Rectal smooth muscle tissue (tissue), 1 donor: ENCODE data around the gene ACBD4.
"Not testable (repeated sequence)": the region's sequence is repeated elsewhere in the genome, so short reads cannot be mapped to it uniquely, and the experiment has no call there.

Experiments
- H3K27ac ChIP-seq: one replicate; pipeline ENCODE4 v1.7.0; 2013; ENCODE audit warnings: low read depth, low read length, inconsistent platforms
- H3K27me3 ChIP-seq: one replicate; pipeline ENCODE4 v1.7.0; 2013; ENCODE audit warnings: low read length; ENCODE audit not compliant: control insufficient read depth, insufficient read depth
- H3K36me3 ChIP-seq: one replicate; pipeline ENCODE4 v1.7.0; 2013; ENCODE audit warnings: low read length; ENCODE audit not compliant: control insufficient read depth, insufficient read depth
- H3K4me1 ChIP-seq: one replicate; pipeline ENCODE4 v1.7.0; 2013; ENCODE audit warnings: low read length; ENCODE audit not compliant: control insufficient read depth, insufficient read depth
- H3K4me3 ChIP-seq: one replicate; pipeline ENCODE4 v1.7.0; 2013; ENCODE audit warnings: low read length
- H3K9ac ChIP-seq: one replicate; pipeline ENCODE4 v1.7.0; 2013; ENCODE audit warnings: low read length

The ACBD4 gene

DNA sequence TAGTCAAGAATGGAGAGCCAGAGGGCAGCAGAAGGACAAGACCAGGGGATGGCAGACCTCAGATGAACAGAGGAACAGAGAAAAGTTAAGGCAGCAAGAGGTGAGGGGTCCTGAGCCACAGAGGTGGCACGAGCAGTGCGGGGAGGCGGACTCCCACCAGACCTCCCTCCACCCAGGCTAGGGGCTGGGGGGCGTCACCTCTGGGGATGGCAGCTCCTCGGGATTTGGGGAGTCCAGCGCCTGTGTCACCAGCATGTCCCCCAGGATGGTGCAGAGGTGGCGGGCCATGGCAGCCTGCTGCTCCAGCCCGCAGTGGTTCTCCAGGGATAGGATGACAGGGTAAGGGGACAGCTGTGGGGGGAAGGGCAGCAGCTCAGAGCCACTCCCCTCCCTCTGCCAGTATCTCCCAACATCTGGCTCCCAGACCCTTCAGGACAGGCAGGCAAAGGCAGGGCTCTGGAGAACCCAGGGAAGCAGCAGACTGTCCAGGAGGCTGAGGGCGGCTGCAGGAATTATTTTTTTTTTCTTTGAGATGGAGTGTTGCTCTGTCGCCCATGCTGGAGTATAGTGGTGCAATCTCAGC lies 19.0 kb upstream of the ACBD4 start:
- no peak overlapping the region for H3K9ac ChIP-seq
- no peak overlapping the region for H3K27ac ChIP-seq
- H3K36me3 ChIP-seq: peaks cover 26% of the 10 kb centered on the region
- H3K4me1 ChIP-seq: peaks cover under 1% of the 10 kb centered on the region
- H3K27me3 ChIP-seq: no peaks in the 10 kb centered on the region
- H3K4me3 ChIP-seq: no peak overlapping the region

DNA sequence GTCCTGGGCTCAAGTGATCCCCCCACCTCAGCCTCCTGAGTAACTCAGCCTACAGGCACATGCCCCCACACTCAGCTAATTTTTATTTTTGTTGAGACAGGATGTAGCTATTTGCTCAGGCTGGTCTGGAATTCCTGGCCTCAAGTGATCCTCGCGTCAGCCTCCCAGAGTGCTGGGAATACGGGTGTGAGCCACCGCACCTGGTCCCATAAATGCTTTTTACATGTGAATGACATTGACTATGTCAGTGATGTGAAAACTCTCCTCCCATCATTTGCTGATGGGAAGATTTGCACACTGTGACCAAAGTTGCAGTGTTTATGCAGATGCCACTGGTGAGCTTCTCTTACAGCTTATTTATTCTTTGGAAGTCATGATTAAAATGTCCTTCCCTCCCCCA lies 18.2 kb upstream of the ACBD4 start:
- H3K27me3 ChIP-seq: no peaks in the 10 kb centered on the region
- no peak overlapping the region for H3K4me3 ChIP-seq
- no peak overlapping the region for H3K27ac ChIP-seq
- no peaks in the 10 kb centered on the region for H3K4me1 ChIP-seq
- no peak overlapping the region for H3K9ac ChIP-seq
- peaks cover 26% of the 10 kb centered on the region for H3K36me3 ChIP-seq

DNA sequence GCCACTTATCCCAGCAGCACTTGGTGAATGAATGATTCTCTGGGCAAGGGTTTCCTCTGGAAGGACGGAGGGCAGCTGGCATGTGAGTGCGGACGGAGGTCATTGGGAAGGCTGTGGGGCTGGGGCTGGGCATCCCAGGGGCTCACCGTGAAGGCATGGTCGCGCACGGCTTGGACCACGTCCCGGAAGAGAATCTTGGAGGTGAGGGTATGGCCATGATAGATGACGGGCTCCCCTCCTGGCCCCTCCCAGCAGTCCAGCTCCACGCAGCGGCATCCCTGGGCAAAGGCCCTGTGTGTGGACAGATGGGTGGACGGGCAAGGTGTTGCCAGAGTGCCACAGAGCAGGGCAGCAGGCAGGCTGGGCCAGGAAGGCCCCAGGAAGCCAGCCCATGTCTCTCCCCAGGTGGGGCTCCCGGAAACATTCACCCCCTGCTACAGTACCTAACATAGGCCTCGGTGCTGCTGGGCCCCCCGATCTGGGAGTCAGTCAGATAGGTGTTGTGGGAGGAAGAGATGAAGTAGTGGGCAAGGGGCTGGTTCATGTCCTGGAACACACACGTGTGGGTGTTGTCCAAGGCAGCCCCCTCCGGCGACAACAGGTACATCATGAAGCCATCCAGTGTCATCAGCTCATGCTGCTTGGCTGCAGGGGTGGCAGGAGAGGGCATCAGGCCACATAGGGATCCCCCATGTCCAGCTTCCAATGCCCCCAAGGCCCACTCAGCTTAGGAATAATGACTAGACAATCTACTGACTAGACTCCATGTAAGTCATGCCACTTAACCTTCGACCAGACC lies 17.4 kb upstream of the ACBD4 start:
- Histone ChIP-seq H3K9ac (no peak overlapping the region), H3K4me3 (no peak overlapping the region), H3K4me1 (no peaks in the 10 kb centered on the region), H3K36me3 (peaks cover 24% of the 10 kb centered on the region), H3K27ac (no peak overlapping the region), H3K27me3 (no peaks in the 10 kb centered on the region)

DNA sequence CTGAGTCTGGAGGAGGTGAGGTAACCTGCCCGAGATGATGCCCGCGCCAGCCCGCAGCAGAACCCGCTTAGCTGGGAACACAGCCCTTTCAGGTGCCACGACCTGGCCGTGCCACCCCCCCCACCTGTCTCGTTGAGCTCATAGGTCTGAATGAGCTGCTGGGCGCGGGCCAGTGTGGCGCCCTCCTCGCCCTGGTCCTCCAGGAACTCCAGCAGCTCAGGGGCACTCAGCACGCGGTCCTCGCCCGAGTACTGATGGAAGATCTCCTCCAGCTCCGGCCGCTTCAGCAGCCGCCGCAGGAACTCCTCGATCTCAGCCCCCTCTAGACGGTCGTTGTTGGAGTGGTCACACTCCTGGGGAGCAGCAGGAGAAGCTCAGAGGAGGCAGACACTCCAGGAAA lies 16.8 kb upstream of the ACBD4 start:
- Histone ChIP-seq H3K4me1 (no peaks in the 10 kb centered on the region), H3K27ac (no peak overlapping the region), H3K27me3 (no peaks in the 10 kb centered on the region), H3K36me3 (peaks cover 18% of the 10 kb centered on the region), H3K4me3 (no peak overlapping the region), H3K9ac (no peak overlapping the region)

DNA sequence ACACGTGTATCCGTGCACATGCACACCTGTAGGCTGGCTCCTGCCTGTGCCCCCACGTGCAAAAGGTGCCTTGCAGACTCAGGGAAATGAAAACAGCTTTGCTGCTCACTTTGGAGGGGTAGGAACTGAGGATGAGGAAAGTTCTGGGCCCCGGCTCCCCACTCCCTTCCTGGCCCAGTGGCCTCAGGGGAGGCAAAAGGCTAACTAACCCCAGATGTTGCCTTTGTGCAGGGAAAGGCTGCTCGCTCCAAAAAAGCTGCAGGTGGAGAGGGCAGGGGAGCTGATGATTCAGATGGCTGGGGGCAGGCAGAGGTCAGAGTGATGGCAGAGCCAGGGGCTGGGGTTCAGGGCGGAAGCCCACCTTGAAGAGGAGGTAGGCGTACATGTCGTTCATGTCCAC lies 15.5 kb upstream of the ACBD4 start:
- Histone ChIP-seq H3K4me3 (no peak overlapping the region), H3K27ac (no peak overlapping the region), H3K9ac (no peak overlapping the region), H3K36me3 (peaks cover 14% of the 10 kb centered on the region), H3K27me3 (no peaks in the 10 kb centered on the region), H3K4me1 (no peaks in the 10 kb centered on the region)

DNA sequence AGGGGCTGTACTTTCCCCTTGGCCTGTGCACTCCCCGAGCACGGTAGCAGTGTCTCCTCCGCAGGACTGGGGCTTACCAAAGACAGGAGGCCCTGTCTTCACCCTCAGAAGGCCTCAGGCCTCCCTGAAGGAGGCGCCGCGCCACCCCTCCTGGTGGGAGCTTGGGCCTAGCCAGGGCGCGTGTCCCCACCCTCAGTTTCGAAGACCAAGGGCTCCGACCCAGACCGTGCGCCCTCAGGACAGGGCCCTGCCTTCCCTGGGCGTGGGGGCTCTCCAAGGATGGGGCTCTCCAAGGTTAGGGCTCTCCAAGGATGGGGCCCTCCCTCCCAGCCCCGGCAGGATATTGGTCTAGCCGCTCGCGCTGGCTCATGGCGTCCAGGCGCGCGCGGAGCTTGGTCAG lies 14.9 kb upstream of the ACBD4 start:
- H3K4me1 ChIP-seq: no peaks in the 10 kb centered on the region
- H3K4me3 ChIP-seq: no peak overlapping the region
- no peak overlapping the region for H3K9ac ChIP-seq
- no peaks in the 10 kb centered on the region for H3K27me3 ChIP-seq
- H3K36me3 ChIP-seq: peaks cover 14% of the 10 kb centered on the region
- H3K27ac ChIP-seq: no peak overlapping the region

DNA sequence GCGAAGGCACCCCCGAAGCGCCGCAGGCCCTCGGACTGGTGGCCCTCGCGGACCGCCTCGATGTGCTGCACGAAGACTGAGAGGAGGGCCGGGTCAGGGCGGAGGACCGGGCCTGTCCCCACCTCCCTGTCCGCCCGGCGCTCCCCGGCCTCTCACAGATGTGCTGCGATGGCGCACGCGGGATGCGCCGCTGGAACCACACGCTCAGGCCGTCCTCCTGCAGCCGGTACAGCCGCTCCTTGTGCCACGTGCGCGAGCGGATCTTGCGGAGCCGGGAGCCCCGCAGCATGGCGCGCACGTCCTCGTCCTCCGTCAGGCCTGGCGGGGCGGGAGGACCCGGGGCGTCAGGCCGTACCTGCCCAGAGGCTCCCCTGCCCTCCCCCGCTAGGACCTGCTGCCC lies 14.4 kb upstream of the ACBD4 start:
- no peak overlapping the region for H3K9ac ChIP-seq
- H3K27ac ChIP-seq: no peak overlapping the region
- no peaks in the 10 kb centered on the region for H3K4me1 ChIP-seq
- peaks cover 14% of the 10 kb centered on the region for H3K36me3 ChIP-seq
- H3K27me3 ChIP-seq: no peaks in the 10 kb centered on the region
- no peak overlapping the region for H3K4me3 ChIP-seq

DNA sequence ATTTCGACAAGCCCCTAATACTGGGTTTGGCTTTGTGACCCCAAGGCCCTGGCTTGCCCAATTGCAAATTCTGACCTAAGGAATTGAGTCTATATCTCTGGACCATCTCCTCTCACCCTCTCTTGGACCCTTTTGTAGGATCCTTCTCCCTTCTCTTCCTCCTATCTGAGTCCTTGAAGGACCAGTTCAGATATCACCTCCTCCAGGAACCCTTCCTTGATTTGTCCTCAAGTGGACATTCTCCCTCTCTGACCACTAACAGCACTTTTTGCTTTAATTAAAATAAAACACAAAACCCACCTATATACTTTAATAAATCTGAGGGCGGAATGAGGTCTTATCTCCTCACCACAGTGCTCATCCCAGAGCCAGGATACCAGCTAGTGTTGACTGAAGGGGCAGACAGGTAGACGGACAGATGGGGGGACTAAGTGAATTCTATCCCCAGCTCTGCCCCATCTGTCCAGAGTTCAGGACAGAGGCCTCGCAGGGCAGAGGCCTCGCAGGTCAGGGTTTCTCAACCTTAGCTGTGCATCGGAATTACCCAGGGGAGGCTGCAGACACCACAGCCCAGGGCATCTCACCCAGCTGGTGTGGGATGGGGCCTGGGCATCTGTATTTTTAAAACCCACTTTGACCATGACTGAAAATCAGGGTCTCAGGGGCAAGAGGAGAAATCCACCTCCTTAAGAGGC lies 12.3 kb upstream of the ACBD4 start:
- Histone ChIP-seq H3K27ac (no peak overlapping the region), H3K27me3 (no peaks in the 10 kb centered on the region), H3K4me3 (no peak overlapping the region), H3K9ac (no peak overlapping the region), H3K4me1 (peaks cover 12% of the 10 kb centered on the region), H3K36me3 (peaks cover 4% of the 10 kb centered on the region)

DNA sequence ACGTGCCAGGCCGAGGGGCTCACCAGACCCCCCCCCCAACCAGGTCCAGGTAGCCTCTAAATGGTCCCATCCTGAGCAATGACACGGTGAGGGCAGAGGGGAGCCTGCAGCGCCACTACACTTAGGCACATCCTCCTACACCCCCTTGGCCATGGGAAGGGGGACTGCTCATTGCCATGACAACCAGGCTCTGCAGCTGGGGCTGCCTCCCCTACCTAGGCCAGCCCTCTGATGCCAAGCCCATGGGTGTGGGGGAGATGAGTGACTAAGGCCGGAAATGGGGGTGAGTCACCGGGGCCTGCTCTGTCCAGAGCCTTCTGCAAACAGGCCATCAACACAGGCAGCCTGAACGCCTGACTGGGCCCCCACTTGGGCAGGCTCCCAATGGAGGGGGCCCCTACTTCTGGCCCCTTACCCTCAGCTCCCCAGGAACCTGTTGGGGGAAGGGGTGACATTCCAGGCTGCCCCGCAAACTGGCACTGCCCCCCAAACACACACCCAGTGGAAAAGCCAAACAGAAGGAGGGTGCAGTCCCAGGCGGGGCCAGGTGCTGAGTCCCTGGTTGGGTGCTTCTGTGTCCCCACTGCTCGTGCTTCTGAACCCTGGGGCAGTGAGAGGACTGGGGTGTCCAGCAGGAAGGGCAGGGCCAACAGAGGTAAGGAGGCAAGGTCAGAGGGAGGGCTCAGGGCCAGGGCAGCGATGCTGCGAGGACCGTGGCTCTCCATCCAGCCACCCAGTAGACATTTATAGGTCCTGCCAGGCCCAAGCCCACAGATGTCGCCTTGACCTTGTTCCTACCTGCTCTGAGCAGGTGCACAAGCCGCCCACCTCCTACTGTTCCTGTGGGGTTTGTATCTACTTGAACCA lies 11.3 kb upstream of the ACBD4 start:
- H3K27me3 ChIP-seq: no peaks in the 10 kb centered on the region
- H3K9ac ChIP-seq: no peak overlapping the region
- H3K27ac ChIP-seq: no peak overlapping the region
- H3K4me3 ChIP-seq: peak overlapping the region; percentile 27
- H3K36me3 ChIP-seq: no peaks in the 10 kb centered on the region
- peaks cover 14% of the 10 kb centered on the region for H3K4me1 ChIP-seq

DNA sequence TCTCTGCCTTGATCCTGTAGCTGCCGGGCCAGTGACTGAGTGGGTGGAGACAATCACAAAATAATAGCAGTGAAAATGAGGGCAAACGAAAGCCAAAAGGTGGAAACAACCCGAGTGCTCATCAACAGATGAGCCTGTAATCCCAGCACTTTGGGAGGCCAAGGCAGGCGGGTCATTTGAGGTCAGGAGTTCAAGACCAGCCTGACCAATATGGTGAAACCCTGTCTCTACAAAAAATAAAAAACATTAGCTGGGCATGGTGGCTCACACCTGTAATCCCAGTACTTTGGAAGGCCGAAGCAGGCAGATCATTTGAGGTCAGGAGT lies 10.7 kb upstream of the ACBD4 start:
- not testable (repeated sequence) for H3K9ac ChIP-seq, H3K27me3 ChIP-seq, H3K4me3 ChIP-seq, H3K36me3 ChIP-seq, H3K27ac ChIP-seq
- peaks cover 14% of the 10 kb centered on the region for H3K4me1 ChIP-seq

DNA sequence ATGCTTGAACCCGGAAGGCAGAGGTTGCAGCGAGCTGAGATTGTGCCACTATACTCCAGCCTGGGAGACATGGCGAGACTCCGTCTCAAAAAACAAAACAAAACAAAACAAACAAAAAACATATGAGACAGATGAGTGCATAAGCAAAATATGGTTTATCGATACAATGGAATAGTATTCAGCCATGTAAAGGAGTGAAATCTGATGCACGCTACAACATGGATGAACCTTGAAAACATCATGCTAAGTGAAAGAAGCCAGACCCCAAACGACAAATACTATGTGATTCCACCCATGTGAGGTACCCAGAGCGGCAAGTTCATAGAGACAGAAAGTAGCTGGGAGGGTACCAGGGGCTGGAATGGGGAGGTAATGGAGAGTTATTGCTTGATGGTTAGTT lies 10.0 kb upstream of the ACBD4 start:
- no peak overlapping the region for H3K27ac ChIP-seq
- no peaks in the 10 kb centered on the region for H3K27me3 ChIP-seq
- peaks cover 14% of the 10 kb centered on the region for H3K4me1 ChIP-seq
- no peaks in the 10 kb centered on the region for H3K36me3 ChIP-seq
- no peak overlapping the region for H3K4me3 ChIP-seq
- H3K9ac ChIP-seq: no peak overlapping the region

DNA sequence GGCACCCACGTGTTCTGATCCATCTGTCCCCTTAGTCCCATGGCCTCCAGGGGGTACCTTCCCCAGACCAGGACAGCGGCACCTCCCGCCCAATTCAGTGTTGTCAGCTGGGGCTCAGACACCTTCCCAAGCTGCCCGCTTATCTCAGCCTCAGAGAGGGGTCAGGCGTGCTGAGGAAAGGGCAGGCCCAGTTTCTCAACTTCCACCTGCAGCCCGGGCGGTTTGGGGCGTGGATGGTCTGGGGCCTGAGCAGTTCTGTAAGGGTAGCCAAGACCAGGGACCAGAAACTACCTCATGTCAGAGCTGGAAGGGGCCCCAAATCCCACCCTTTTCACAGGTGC lies 8.3 kb upstream of the ACBD4 start:
- H3K9ac ChIP-seq: peak overlapping the region; percentile 62
- peak overlapping the region; percentile 79 for H3K27ac ChIP-seq
- H3K4me3 ChIP-seq: peak overlapping the region; percentile 41
- peaks cover 24% of the 10 kb centered on the region for H3K4me1 ChIP-seq
- H3K36me3 ChIP-seq: no peaks in the 10 kb centered on the region
- H3K27me3 ChIP-seq: no peaks in the 10 kb centered on the region
